Regular cardiac myocyte (primary cell): ENCODE results near the gene GTPBP4. TPM values are rescaled to one million over a fixed set of nuclear protein-coding genes. Genes with fewer than 3 reads are reported as not detected.

Experiments
- total RNA-seq: library from RNA; depleted of rRNA; stranded (reverse); fragments of >200 nt; gene quantifications from 2 replicates; pipeline ENCODE4 v1.2.3, GENCODE V29; 2014

The GTPBP4 gene
- 38.6 and 65.2 TPM in 2 replicates for total RNA-seq

DNA sequence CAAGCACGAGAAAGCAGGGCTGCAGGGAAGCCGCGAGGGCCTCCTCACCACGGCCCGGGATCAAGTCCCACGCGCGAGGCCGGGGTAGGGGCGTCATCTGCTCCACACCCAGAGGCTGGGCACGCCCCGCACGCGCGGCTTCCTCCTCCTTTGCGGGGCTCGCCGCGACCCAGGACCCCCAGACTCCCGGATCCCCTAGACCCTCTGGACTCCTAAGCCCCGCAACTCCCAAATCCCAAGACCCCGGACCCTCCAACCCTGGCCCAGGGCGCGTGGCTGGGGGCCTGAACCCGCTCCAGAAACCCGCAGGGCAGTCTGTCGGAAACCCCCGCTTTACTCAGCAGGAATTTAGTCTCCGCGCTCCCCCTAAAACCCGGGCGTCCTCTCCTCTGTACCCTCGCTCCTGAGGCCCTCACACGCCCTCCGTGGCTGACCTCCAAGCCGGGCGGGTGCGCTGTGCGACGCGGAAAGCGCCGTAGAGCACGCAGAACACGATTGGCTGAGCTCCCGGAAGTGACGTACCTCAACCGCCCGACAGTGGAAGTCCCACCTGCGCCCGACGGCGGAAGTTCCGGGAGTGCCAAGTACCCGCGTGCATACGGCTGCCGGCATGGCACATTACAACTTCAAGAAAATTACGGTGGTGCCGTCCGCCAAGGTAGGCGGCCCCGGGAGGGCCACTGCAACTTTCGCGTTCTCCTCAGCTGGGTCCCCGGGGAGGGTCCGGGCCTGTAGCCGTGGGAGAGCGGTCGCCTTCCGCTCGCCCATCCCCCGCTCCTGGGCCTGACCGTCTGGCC is at the start of gene GTPBP4:
GTPBP4 (plus strand) TSS at position 565 of the 797 bp plus-strand sequence; CDS start at position 611, 46 bp downstream.

DNA sequence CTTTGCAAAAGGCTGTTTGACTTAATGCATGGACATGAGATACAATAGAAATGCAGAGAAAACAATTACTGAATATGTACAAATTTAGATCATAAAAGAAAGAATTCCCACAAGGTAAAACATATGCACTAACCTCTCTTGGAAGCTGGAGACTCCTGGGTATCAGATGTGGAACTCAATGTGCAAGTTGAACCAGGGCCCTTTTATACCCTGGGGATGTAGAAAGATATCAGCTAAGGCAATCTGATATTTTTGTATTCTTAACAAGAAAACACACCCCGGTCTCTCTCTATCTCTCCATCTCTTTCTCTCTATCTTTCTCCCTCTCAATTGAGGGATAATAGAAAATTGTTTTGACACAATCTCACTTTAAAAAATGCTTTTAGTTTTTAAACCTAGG is 37.4 kb downstream of the GTPBP4 start, which contains the start of gene IDI2:
IDI2 (minus strand) TSS at position 177 of the 400 bp plus-strand sequence. CDS start 1,136 bp downstream, outside the sequence.

DNA sequence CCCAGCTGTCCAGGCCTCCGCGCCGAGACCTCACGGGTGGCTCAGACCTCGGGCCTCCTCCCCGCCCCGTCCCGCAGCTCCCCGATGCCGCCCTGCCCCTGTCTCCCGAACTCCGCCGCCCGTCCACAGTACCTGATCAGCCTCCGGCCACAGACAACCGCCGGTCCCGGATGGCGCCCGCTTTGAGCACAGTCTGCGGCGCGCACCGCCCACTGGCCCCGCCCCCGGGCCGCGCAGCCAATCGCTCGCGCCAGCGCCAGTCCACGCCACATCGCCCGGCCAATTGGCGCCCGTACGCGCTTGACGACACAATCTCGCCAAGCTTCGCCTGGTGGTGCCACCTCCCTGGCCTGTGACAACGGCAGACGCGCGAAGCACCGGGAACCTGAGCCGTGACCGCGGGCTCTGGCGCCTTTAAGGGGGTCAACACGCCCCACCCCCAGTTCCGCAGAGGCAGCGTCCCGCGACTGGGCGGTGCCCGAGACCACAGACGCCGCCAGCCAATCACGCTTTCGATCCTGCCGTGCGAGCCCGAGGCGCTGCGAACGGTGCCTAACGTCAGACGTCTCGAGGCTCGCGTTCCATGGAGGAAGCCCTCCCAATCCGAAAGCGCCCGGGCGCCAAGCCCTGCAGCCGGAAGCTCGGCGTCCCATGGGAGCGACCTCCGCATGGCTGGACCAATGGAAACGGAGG is 60.6 kb downstream of the GTPBP4 start, which contains the start of gene IDI1:
IDI1 (minus strand) TSS at position 388 of the 693 bp plus-strand sequence; CDS start at position 272, 116 bp downstream.

DNA sequence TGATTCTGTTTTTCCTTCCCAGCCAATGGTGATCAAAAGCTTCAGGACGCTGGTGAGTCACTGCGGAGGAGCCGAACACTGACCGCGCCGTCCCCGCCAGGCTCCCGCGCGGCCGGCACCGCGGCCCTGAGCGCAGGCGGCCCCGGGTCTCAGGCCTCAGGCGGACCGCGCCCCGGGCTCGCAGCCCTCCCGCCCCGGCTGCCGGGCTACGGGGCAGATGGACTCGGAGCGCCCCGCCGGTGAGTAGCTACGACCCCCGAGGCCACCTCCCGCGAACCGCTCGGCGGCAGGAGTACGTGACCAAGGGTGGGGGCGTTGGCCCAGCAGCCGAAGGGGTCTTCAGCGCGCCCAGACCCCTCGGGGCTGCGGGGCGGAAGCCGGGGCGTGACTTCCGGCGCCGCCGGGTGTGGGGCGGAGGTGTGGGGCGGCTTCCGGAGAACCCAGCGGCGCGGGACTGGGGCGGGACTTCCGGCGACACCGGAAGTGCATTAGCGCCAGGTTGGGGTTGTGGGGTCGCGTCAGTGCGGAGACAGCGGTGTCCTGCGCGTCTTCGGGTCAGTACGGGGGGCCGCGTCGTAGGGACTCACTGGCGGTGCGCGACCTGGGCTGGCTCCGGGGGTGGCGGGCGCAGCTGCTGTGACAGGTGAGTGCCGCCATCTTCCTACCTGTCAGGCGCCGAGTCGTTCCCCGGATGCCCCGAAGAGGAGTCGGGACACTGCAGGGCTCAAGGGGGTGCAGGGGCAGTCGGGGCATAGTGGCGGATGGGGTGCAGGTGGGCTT is 68.3 kb downstream of the GTPBP4 start, which contains the start of gene WDR37:
WDR37 (plus strand) TSS at position 60 of the 780 bp plus-strand sequence. CDS start 15,771 bp downstream, outside the sequence.

Other genes with a start within 250 kb of the GTPBP4 start
- gene LARP4B, start 56.7 kb upstream of the GTPBP4 start, total RNA-seq = 16.1 and 32.0 TPM in 2 replicates
- 0.28 TPM in 1 of 2 replicates, not detected in the other for gene IDI2, start 37.4 kb downstream of the GTPBP4 start, total RNA-seq
- 54.4 and 55.8 TPM in 2 replicates for gene IDI1, start 60.7 kb downstream of the GTPBP4 start, total RNA-seq
- 10.4 and 14.4 TPM in 2 replicates for gene WDR37, start 68.0 kb downstream of the GTPBP4 start, total RNA-seq